Heart left ventricle (tissue), 16 donors: Measurements from ENCODE around the gene PDIA6. TPM values are rescaled to one million over a fixed set of nuclear protein-coding genes. Genes with fewer than 3 reads are reported as not detected.
"Not testable (repeated sequence)": the region's sequence is repeated elsewhere in the genome, so short reads cannot be mapped to it uniquely, and the experiment has no call there.

Experiments
- ATAC-seq, 4 donors: fragments of 200-7000 bp; cut with Tn5 transposase; one replicate each; pipeline ENCODE4 v1.9.1; 2020 to 2022; ENCODE audit warnings: moderate library complexity in 4 of 4, mild to moderate bottlenecking in 3 of 4, moderate number of reproducible peaks in 1 of 4
- DNase-seq, 5 donors: peaks; one replicate each; pipeline ENCODE4 v3.0.0-alpha.2; 2020
- H3K27ac ChIP-seq, 12 donors: fragments of 200-600 bp; sonication (generic) in 4 of 12; one replicate each; pipeline versions ENCODE4 v1.5.0 to v1.8.0; 2016 to 2022; ENCODE audit warnings: mild to moderate bottlenecking in 2 of 12
- H3K27me3 ChIP-seq, 9 donors: fragments of 200-600 bp; sonication (generic) in 2 of 9; one replicate each; pipeline versions ENCODE4 v1.5.1 to v1.8.0; 2016 to 2022; ENCODE audit warnings: mild to moderate bottlenecking in 3 of 9
- H3K36me3 ChIP-seq, 9 donors: fragments of 200-600 bp; sonication (generic) in 2 of 9; one replicate each; pipeline versions ENCODE4 v1.5.0 to v1.8.0; 2018 to 2022; ENCODE audit warnings: mild to moderate bottlenecking in 2 of 9
- H3K4me1 ChIP-seq, 12 donors: fragments of 200-600 bp; sonication (generic) in 4 of 12; one replicate each; pipeline versions ENCODE4 v1.5.0 to v1.8.0; 2016 to 2022; ENCODE audit warnings: mild to moderate bottlenecking in 3 of 12
- H3K4me3 ChIP-seq, 12 donors: fragments of 200-600 bp; sonication (generic) in 4 of 12; one replicate each; pipeline versions ENCODE4 v1.5.0 to v1.8.0; 2017 to 2022; ENCODE audit warnings: mild to moderate bottlenecking in 9 of 12, moderate library complexity in 4 of 12
- H3K9me3 ChIP-seq, 12 donors: fragments of 200-600 bp; sonication (generic) in 4 of 12; one replicate each; pipeline versions ENCODE4 v1.5.0 to v1.8.0; 2016 to 2022; ENCODE audit warnings: mild to moderate bottlenecking in 1 of 12
- POLR2A ChIP-seq, 2 donors: fragments of 450-650 bp; IDR thresholded peaks; one replicate each; pipeline ENCODE4 v1.6.1; 2017; ENCODE audit warnings: antibody characterized with exemption in 2 of 2, mild to moderate bottlenecking in 2 of 2, moderate library complexity in 2 of 2
- WGBS, 4 donors: extraction: QIAGEN DNeasy Blood & Tissue Kit in 2 of 4; methylation state at CpG; one replicate each; pipeline versions ENCODE4 v1.1.5 to v1.1.7; 2013 to 2018; 5-methylcytosine and 5-hydroxymethylcytosine counted together
- intact Hi-C, 10 donors: fragments of 100-400 bp; cut with DNase I; formaldehyde crosslinking; loops; one replicate each; pipeline versions ENCODE4 v1.11.1 to v1.14.2; 2022
- polyA plus RNA-seq, 2 donors: library from polyadenylated mRNA; stranded (reverse); fragments of 200-250 nt; gene quantifications; one replicate each; pipeline ENCODE4 v1.2.3, GENCODE V29; 2013
- total RNA-seq, 9 donors: library from RNA; depleted of rRNA in 2 of 9; stranded (reverse); fragments of >200 nt in 2 of 9; fragmentation: NEBNext Ultra II Directional in 3 of 9; extraction: Animal tissue kit (Norgen Biotek cat#: 25700) in 3 of 9; gene quantifications; one replicate each; pipeline versions ENCODE4 v1.1.0 to v1.2.4, GENCODE V29; 2016 to 2023
- TF ChIP-seq, protein P1 (sequence below), 12 donors: fragments of 200-600 bp; sonication (generic) in 4 of 12; IDR thresholded peaks; one replicate each; pipeline versions ENCODE4 v1.5.0 to v1.8.0; 2018 to 2022; ENCODE audit warnings: antibody characterized with exemption in 12 of 12, mild to moderate bottlenecking in 5 of 12
- donor health status: ischemic (EF 13 %, LVEDD 7.1; RV severe dilation, severe dysfunction).
- donor health status: healthy with polysubstance abuse.
- donor health status: DM: no; HTN: yes; CAD: no.
- donor health status: DM: no; HTN: no; CAD: no.
- donor health status: ischemic (EF 25% LVEDD 6.9; RV normal size, moderate dysfunction).
- donor health status: ischemic (EF 25% LVEDD 5.7; RV mildly dilated, moderate dysfunction).
- donor health status: healthy.
- donor health status: DM: yes; HTN: yes; CAD: no.
- donor health status: ischemic (EF 35%, LVEDD 5.7; RV mildly dilated, moderate dysfunction).
- donor health status: nonischemic (EF 11% LVEDD 7.7; RV severe dilation, severe dysfunction).
- donor health status: DM: yes; HTN: yes; CAD: no.
- donor health status: PGD.
- donor health status: ischemic (EF 29% LVEDD 5.4; RV normal size, mild dysfunction).
- donor health status: nonischemic (EF 23%, LVEDD 6.1; RV moderate dilation, normal function).

The PDIA6 gene
- total and polyA plus RNA-seq, 11 donors = 32.0 to 402 (median 110) TPM

DNA sequence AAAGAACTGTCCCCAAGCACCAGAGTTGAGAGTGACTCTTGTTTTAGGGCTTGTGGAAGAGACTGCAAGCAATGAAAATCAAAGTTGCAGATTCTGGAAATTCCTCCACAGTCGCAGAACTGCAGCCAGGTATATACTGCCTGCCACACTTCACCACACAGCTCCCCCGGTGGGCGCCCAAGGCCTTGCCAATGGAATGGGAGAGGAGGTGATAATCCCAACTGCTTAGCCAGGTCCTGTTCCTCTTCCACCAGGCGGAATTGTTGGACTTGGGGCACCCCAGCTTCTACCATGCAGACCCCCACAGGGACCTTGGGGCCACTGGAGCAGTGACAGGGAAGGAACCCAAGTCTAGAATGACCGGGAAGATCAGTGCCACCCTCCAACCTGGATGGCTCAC is 4.8 kb upstream of the PDIA6 start:
- H3K9me3 ChIP-seq = no peaks in the 10 kb centered on the region
- TF ChIP-seq, protein P1, sequence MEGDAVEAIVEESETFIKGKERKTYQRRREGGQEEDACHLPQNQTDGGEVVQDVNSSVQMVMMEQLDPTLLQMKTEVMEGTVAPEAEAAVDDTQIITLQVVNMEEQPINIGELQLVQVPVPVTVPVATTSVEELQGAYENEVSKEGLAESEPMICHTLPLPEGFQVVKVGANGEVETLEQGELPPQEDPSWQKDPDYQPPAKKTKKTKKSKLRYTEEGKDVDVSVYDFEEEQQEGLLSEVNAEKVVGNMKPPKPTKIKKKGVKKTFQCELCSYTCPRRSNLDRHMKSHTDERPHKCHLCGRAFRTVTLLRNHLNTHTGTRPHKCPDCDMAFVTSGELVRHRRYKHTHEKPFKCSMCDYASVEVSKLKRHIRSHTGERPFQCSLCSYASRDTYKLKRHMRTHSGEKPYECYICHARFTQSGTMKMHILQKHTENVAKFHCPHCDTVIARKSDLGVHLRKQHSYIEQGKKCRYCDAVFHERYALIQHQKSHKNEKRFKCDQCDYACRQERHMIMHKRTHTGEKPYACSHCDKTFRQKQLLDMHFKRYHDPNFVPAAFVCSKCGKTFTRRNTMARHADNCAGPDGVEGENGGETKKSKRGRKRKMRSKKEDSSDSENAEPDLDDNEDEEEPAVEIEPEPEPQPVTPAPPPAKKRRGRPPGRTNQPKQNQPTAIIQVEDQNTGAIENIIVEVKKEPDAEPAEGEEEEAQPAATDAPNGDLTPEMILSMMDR (IDR thresholded peaks at IDR 0.05) = peak in 1 of 12 donors; percentile 12
- no peak for TF ChIP-seq POLR2A (IDR thresholded peaks at IDR 0.05)
- intact Hi-C loops = loop anchor here in 2 of 10 donors (1.0 to 10.0 kb wide), 3 partner anchors 26 to 647 kb away; partner anchors contain the start of gene E2F6 (in 2 of the 2)
- no peaks in the 10 kb centered on the region for H3K27me3 ChIP-seq
- H3K4me1 ChIP-seq = peaks cover 0 to 30% (median 10%) of the 10 kb centered on the region in 12 donors
- H3K27ac ChIP-seq = no peak overlapping the region
- no peak for DNase-seq
- 56 to 68% (median 64%) methylated on average over 5 of the region's 5 CpGs for WGBS, 4 donors
- no peak for ATAC-seq
- no peaks in the 10 kb centered on the region for H3K36me3 ChIP-seq
- no peak overlapping the region for H3K4me3 ChIP-seq

DNA sequence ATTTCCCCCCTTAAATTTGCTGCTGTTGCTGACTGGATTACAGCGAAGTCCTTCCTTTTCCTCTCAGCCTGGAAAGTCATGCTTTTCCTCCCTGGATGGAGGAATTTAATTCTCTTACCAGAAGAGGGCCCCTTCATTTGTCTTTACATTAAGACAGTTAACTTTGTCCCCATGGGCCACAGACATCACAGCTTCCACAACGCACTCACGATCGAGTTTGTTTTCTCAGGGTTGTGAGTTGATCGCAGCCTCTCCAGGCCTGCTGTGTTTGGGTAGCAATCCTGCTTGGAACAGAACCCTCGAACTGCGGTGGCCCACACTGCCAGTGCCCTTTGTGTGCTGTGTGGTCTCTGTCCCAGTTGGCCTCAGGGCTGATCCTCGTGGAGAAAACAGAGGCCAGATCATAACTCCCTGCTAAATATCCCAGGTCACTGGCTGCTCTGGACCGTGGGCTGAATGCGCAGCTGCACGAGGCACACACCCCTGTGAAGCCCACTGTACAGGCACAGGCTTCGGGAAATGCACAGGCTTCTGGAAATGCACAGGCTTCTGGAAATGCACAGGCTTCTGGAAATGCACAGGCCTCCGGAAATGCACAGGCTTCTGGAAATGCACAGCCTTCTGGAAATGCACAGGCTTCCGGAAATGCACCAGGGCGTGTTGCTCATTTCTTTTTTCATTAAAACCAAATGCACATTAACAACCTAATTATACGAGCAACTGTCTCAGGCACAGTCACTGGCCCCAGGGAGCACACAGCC is 2.2 kb upstream of the PDIA6 start:
- Histone ChIP-seq H3K27me3 (no peaks in the 10 kb centered on the region), H3K36me3 (peaks cover 0 to 4% (median 0%) of the 10 kb centered on the region in 9 donors), H3K4me1 (peaks cover 0 to 35% (median 22%) of the 10 kb centered on the region in 12 donors), H3K4me3 (no peak overlapping the region), H3K9me3 (no peaks in the 10 kb centered on the region), H3K27ac (peak overlapping the region in 7 of 12 donors; percentile 10 to 60 (median 36))
- TF ChIP-seq POLR2A (IDR thresholded peaks at IDR 0.05) = no peak
- TF ChIP-seq, protein P1 (IDR thresholded peaks at IDR 0.05) = no peak
- no peak for DNase-seq
- 49 to 66% (median 60%) methylated on average over 14 to 16 of the region's 16 CpGs for WGBS, 4 donors
- ATAC-seq = no peak
- intact Hi-C loops = loop anchor here in 2 of 10 donors (10.0 kb wide), 2 partner anchors 100 to 650 kb away; partner anchors contain the start of gene E2F6 (in 2 of the 2)

DNA sequence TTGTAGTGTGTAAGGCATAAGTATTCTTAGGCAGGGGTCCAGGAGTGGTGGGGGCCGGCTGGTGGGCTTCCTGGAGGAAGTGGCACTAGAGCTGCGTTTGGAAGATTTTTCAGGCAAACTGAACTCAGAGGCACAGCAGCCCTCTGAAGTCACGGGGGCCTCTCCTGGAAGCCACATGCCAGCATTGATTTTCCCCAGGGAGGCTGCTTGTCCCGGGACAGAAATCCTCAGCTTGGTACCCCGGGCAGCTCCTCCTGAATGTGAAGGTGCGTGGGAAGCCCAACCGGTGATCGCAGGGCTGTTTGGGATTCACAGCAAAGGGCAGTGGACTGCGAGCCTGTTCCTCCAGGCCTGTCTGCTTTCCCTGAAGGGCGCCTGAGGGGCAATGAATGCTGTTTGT is 1.6 kb upstream of the PDIA6 start:
- intact Hi-C loops = loop anchor here in 2 of 10 donors (10.0 kb wide), 2 partner anchors 99 to 651 kb away; partner anchors contain the start of gene E2F6 (in 2 of the 2)
- Histone ChIP-seq H3K36me3 (peaks cover 0 to 6% (median 0%) of the 10 kb centered on the region in 9 donors), H3K9me3 (no peaks in the 10 kb centered on the region), H3K4me3 (no peak overlapping the region), H3K27ac (peak overlapping the region in 4 of 12 donors; percentile 13 to 60 (median 38)), H3K27me3 (no peaks in the 10 kb centered on the region), H3K4me1 (peaks cover 0 to 36% (median 26%) of the 10 kb centered on the region in 12 donors)
- no peak for TF ChIP-seq POLR2A (IDR thresholded peaks at IDR 0.05)
- TF ChIP-seq, protein P1 (IDR thresholded peaks at IDR 0.05) = no peak
- DNase-seq (no peak), ATAC-seq (no peak)
- 56 to 69% (median 62%) methylated on average over 10 of the region's 10 CpGs for WGBS, 4 donors

DNA sequence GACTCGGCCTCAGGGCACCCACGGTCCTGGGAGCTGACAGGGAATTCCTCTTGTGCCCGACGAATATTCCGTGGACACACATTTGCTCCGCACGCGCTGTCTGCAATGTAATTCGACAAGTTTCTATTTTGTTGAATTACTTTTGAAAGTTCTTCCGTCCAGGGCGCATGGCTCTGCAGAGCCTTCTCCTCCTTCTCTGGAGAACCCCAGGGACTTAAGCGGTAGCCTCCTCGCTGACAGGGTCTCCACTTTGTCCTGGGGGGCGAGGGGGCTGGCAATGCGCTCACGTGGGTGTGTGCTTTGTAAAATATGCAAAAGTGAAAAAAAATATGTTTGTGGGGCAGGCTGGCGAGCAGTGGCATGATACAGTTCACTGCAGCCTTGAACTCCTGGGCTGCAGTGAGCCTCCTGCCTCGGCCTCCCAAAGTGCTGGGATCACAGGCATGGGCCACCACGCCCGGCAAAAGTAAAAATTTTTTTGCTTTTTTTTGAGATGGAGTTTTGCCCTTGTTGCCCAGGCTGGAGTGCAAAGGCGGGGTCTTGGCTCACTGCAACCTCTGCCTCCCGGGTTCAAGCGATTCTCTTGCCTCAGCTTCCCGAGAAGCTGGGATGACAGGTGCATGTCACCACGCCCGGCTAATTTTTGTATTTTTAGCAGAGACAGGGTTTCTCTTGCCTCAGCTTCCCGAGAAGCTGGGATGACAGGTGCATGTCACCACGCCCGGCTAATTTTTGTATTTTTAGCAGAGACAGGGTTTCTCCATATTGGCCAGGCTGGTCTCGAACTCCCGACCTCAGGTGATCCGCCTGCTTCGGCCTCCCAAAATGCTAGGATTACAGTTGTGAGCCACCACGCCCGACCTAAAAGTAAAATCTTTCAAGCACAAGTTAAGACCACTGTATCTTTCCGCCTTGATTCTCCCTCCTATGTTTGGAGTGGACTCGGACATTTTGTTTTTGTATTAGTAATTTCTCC is 866 bp upstream of the PDIA6 start:
- intact Hi-C loops = loop anchor here in 2 of 10 donors (10.0 kb wide), 2 partner anchors 99 to 651 kb away; partner anchors contain the start of gene E2F6 (in 2 of the 2)
- H3K27ac ChIP-seq = peak overlapping the region in 11 of 12 donors; percentile 59 to 95 (median 93)
- not testable (repeated sequence) for H3K9me3 ChIP-seq, H3K27me3 ChIP-seq, ATAC-seq, DNase-seq, H3K36me3 ChIP-seq
- 55 to 60% (median 58%) methylated on average over 36 to 37 of the region's 37 CpGs for WGBS, 4 donors
- H3K4me3 ChIP-seq = peak overlapping the region; percentile 25 to 96 (median 92)
- H3K4me1 ChIP-seq = peaks cover 0 to 40% (median 27%) of the 10 kb centered on the region in 12 donors
